ENCODE measurements around the gene CKAP2. TPM values are rescaled to one million over a fixed set of nuclear protein-coding genes. Genes with fewer than 3 reads are reported as not detected.

CKAP2 gene
- total RNA-seq, 1 experiment from 2014 or later: 80.2 TPM

DNA sequence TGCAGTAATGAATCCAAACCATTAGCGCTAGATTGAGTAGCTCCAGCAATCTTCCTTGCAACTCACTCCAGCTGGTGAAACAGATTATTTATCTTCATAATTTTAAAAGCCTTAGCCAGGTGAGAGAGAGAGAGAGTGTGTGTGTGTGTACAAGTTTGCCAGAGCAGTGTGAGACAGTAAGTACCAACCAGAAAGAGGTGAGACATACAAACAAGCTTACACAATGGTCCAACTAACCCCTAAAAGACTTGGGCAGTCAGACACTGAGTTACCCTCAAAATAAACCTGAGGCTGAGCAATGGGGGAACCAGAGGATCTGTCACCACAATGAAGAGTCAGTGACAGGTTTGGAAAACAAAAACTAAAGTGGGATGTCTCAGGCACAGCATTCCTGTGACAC, 41.2 kb upstream of the CKAP2 start:
- Histone ChIP-seq H4K20me1 (ENCODE audit: insufficient read depth) (no peaks in the 10 kb centered on the region), H3K4me2 (ENCODE audit: low read length) (no peak overlapping the region), H3K36me3 (ENCODE audit: control insufficient read depth in 1 of 2, insufficient read depth in 2 of 2, low read length in 2 of 2) (peaks cover 10 to 22% of the 10 kb centered on the region in 2 experiments; a peak in 3 of 4 replicates), H3K27ac (ENCODE audit: low read depth, low read length) (no peak overlapping the region), H3K79me2 (ENCODE audit: insufficient read depth, low read length) (no peaks in the 10 kb centered on the region), H3K27me3 (ENCODE audit: insufficient read depth, low read length) (no peaks in the 10 kb centered on the region), H3K4me1 (ENCODE audit: control insufficient read depth in 1 of 2, insufficient read depth in 2 of 2, low read length in 2 of 2) (peaks cover 0 to 11% of the 10 kb centered on the region in 2 experiments; a peak in 2 of 4 replicates), H3K9me3 (ENCODE audit: control insufficient read depth in 1 of 2, insufficient read depth in 1 of 2, low read depth in 1 of 2, low read length in 2 of 2) (no peaks in the 10 kb centered on the region), H2AFZ (ENCODE audit: low read depth, low read length, poor library complexity, severe bottlenecking) (no peak overlapping the region), H3K9me2 (ENCODE audit: insufficient read depth) (no peaks in the 10 kb centered on the region), H3K9ac (ENCODE audit: low read length) (no peak overlapping the region), H3K4me3 (replicated peaks in 1 of 2; ENCODE audit: low read depth in 1 of 2, low read length in 2 of 2) (no peak overlapping the region)
- CTCF ChIA-PET: no interaction called here
- intact Hi-C loops (cut with micrococcal nuclease): no loop called here
- POLR2A ChIA-PET: no interaction called here
- RAD21 ChIA-PET (ENCODE audit: low non-redundant PET in 1 of 2, low total read pairs in 2 of 2, uncharacterized antibody in 2 of 2, unreplicated experiment in 2 of 2): no interaction called here
- no TSS peak for BruUV-seq (replicated peaks)
- DNase-seq (ENCODE audit: low read depth, low spot score): no peak
- TF ChIP-seq ZFX (IDR thresholded peaks at IDR 0.05): no peak
- TF ChIP-seq, protein P1, sequence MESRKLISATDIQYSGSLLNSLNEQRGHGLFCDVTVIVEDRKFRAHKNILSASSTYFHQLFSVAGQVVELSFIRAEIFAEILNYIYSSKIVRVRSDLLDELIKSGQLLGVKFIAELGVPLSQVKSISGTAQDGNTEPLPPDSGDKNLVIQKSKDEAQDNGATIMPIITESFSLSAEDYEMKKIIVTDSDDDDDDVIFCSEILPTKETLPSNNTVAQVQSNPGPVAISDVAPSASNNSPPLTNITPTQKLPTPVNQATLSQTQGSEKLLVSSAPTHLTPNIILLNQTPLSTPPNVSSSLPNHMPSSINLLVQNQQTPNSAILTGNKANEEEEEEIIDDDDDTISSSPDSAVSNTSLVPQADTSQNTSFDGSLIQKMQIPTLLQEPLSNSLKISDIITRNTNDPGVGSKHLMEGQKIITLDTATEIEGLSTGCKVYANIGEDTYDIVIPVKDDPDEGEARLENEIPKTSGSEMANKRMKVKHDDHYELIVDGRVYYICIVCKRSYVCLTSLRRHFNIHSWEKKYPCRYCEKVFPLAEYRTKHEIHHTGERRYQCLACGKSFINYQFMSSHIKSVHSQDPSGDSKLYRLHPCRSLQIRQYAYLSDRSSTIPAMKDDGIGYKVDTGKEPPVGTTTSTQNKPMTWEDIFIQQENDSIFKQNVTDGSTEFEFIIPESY (IDR thresholded peaks at IDR 0.05; ENCODE audit: extremely low read depth, insufficient replicate concordance, low read length): no peak
- TF ChIP-seq JUND (IDR thresholded peaks at IDR 0.05): no peak
- no peak for TF ChIP-seq POLR2A (IDR thresholded peaks at IDR 0.05; ENCODE audit: borderline replicate concordance, extremely low read depth, insufficient read depth, insufficient read length)
- TF ChIP-seq ELF1 (IDR thresholded peaks at IDR 0.05; ENCODE audit: borderline replicate concordance, low read depth): no peak
- TF ChIP-seq EZH2phosphoT487 (IDR thresholded peaks at IDR 0.05; ENCODE audit: borderline replicate concordance): no peak
- TF ChIP-seq, protein P2, sequence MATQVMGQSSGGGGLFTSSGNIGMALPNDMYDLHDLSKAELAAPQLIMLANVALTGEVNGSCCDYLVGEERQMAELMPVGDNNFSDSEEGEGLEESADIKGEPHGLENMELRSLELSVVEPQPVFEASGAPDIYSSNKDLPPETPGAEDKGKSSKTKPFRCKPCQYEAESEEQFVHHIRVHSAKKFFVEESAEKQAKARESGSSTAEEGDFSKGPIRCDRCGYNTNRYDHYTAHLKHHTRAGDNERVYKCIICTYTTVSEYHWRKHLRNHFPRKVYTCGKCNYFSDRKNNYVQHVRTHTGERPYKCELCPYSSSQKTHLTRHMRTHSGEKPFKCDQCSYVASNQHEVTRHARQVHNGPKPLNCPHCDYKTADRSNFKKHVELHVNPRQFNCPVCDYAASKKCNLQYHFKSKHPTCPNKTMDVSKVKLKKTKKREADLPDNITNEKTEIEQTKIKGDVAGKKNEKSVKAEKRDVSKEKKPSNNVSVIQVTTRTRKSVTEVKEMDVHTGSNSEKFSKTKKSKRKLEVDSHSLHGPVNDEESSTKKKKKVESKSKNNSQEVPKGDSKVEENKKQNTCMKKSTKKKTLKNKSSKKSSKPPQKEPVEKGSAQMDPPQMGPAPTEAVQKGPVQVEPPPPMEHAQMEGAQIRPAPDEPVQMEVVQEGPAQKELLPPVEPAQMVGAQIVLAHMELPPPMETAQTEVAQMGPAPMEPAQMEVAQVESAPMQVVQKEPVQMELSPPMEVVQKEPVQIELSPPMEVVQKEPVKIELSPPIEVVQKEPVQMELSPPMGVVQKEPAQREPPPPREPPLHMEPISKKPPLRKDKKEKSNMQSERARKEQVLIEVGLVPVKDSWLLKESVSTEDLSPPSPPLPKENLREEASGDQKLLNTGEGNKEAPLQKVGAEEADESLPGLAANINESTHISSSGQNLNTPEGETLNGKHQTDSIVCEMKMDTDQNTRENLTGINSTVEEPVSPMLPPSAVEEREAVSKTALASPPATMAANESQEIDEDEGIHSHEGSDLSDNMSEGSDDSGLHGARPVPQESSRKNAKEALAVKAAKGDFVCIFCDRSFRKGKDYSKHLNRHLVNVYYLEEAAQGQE (IDR thresholded peaks at IDR 0.05; ENCODE audit: low read depth): no peak
- no peak for TF ChIP-seq POLR2AphosphoS5 (IDR thresholded peaks at IDR 0.05; ENCODE audit: low read depth, low read length)
- ATAC-seq: no peak
